ENCODE measurements around the gene MEX3D. TPM values are rescaled to one million over a fixed set of nuclear protein-coding genes. Genes with fewer than 3 reads are reported as not detected.

MEX3D gene
- total and polyA plus RNA-seq, 2 experiments from 2014 or later, result 12.4 to 94.9 TPM

DNA sequence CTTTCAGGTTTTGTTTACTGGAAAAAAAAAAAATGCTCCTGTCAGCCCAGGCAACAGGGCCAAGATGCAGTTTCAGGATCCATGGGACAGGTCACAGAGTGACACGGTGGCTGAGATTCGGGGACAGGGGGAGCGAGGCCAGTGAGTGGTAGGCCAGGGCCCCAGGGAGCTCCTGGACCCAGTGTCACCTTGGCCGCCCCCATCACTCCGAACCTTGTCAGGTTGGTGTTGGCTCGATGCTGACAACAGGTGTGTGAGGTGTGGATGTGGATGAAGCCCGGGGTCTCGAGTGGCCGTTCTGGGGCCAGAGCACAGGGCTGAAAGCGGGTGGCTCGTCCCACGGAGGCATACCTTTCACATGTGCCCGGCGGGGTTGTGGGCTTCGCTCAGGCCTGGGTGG, 43.2 kb upstream of the MEX3D start:
- peaks cover 26% of the 10 kb centered on the region for H3K27me3 Mint-ChIP-seq (ENCODE audit: insufficient read depth, low read depth, poor library complexity)
- no peak for DNase-seq (ENCODE audit: low spot score)
- no peak overlapping the region for H3K27ac Mint-ChIP-seq
- Histone ChIP-seq H3K4me3 (no peak overlapping the region), H4K20me1 (replicated peaks; ENCODE audit: insufficient read depth) (peaks cover 5% of the 10 kb centered on the region; the same call in 1 of the 2 replicates), H3K79me2 (replicated peaks; ENCODE audit: insufficient read depth) (no peaks in the 10 kb centered on the region; the same call in 1 of the 2 replicates), H2AFZ (no peak overlapping the region), H3K36me3 (ENCODE audit: insufficient read depth) (peaks cover 16% of the 10 kb centered on the region), H3K27me3 (ENCODE audit: insufficient read depth) (no peaks in the 10 kb centered on the region), H3K27ac (ENCODE audit: low read depth) (no peak overlapping the region), H3K4me2 (no peak overlapping the region), H3F3A (replicated peaks; ENCODE audit: low read depth) (peaks cover 25% of the 10 kb centered on the region), H3K9me2 (ENCODE audit: insufficient read depth) (no peaks in the 10 kb centered on the region), H3K4me1 (ENCODE audit: insufficient read depth) (peaks cover 5% of the 10 kb centered on the region)
- H3K9me3 Mint-ChIP-seq, result no peaks in the 10 kb centered on the region
- no peak for ATAC-seq
- 0 out of 3 replicates have a peak, but pooled peaks cover 6% of the 10 kb centered on the region for H3K4me1 Mint-ChIP-seq
- H3K36me3 Mint-ChIP-seq (ENCODE audit: low read depth), result peaks cover 66% of the 10 kb centered on the region
- TF ChIP-seq POLR2AphosphoS5 (IDR thresholded peaks at IDR 0.05; ENCODE audit: low read depth), result no peak
- no peak for TF ChIP-seq EZH2phosphoT487 (IDR thresholded peaks at IDR 0.05; ENCODE audit: unreplicated experiment)
- TF ChIP-seq, protein P1, sequence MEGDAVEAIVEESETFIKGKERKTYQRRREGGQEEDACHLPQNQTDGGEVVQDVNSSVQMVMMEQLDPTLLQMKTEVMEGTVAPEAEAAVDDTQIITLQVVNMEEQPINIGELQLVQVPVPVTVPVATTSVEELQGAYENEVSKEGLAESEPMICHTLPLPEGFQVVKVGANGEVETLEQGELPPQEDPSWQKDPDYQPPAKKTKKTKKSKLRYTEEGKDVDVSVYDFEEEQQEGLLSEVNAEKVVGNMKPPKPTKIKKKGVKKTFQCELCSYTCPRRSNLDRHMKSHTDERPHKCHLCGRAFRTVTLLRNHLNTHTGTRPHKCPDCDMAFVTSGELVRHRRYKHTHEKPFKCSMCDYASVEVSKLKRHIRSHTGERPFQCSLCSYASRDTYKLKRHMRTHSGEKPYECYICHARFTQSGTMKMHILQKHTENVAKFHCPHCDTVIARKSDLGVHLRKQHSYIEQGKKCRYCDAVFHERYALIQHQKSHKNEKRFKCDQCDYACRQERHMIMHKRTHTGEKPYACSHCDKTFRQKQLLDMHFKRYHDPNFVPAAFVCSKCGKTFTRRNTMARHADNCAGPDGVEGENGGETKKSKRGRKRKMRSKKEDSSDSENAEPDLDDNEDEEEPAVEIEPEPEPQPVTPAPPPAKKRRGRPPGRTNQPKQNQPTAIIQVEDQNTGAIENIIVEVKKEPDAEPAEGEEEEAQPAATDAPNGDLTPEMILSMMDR (conservative IDR thresholded peaks at IDR 0.05; ENCODE audit: low read depth in 2 of 2), result no peak
- TF ChIP-seq, protein P2, sequence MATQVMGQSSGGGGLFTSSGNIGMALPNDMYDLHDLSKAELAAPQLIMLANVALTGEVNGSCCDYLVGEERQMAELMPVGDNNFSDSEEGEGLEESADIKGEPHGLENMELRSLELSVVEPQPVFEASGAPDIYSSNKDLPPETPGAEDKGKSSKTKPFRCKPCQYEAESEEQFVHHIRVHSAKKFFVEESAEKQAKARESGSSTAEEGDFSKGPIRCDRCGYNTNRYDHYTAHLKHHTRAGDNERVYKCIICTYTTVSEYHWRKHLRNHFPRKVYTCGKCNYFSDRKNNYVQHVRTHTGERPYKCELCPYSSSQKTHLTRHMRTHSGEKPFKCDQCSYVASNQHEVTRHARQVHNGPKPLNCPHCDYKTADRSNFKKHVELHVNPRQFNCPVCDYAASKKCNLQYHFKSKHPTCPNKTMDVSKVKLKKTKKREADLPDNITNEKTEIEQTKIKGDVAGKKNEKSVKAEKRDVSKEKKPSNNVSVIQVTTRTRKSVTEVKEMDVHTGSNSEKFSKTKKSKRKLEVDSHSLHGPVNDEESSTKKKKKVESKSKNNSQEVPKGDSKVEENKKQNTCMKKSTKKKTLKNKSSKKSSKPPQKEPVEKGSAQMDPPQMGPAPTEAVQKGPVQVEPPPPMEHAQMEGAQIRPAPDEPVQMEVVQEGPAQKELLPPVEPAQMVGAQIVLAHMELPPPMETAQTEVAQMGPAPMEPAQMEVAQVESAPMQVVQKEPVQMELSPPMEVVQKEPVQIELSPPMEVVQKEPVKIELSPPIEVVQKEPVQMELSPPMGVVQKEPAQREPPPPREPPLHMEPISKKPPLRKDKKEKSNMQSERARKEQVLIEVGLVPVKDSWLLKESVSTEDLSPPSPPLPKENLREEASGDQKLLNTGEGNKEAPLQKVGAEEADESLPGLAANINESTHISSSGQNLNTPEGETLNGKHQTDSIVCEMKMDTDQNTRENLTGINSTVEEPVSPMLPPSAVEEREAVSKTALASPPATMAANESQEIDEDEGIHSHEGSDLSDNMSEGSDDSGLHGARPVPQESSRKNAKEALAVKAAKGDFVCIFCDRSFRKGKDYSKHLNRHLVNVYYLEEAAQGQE (IDR thresholded peaks at IDR 0.05; ENCODE audit: unreplicated experiment), result no peak
- TF ChIP-seq, protein P3, sequence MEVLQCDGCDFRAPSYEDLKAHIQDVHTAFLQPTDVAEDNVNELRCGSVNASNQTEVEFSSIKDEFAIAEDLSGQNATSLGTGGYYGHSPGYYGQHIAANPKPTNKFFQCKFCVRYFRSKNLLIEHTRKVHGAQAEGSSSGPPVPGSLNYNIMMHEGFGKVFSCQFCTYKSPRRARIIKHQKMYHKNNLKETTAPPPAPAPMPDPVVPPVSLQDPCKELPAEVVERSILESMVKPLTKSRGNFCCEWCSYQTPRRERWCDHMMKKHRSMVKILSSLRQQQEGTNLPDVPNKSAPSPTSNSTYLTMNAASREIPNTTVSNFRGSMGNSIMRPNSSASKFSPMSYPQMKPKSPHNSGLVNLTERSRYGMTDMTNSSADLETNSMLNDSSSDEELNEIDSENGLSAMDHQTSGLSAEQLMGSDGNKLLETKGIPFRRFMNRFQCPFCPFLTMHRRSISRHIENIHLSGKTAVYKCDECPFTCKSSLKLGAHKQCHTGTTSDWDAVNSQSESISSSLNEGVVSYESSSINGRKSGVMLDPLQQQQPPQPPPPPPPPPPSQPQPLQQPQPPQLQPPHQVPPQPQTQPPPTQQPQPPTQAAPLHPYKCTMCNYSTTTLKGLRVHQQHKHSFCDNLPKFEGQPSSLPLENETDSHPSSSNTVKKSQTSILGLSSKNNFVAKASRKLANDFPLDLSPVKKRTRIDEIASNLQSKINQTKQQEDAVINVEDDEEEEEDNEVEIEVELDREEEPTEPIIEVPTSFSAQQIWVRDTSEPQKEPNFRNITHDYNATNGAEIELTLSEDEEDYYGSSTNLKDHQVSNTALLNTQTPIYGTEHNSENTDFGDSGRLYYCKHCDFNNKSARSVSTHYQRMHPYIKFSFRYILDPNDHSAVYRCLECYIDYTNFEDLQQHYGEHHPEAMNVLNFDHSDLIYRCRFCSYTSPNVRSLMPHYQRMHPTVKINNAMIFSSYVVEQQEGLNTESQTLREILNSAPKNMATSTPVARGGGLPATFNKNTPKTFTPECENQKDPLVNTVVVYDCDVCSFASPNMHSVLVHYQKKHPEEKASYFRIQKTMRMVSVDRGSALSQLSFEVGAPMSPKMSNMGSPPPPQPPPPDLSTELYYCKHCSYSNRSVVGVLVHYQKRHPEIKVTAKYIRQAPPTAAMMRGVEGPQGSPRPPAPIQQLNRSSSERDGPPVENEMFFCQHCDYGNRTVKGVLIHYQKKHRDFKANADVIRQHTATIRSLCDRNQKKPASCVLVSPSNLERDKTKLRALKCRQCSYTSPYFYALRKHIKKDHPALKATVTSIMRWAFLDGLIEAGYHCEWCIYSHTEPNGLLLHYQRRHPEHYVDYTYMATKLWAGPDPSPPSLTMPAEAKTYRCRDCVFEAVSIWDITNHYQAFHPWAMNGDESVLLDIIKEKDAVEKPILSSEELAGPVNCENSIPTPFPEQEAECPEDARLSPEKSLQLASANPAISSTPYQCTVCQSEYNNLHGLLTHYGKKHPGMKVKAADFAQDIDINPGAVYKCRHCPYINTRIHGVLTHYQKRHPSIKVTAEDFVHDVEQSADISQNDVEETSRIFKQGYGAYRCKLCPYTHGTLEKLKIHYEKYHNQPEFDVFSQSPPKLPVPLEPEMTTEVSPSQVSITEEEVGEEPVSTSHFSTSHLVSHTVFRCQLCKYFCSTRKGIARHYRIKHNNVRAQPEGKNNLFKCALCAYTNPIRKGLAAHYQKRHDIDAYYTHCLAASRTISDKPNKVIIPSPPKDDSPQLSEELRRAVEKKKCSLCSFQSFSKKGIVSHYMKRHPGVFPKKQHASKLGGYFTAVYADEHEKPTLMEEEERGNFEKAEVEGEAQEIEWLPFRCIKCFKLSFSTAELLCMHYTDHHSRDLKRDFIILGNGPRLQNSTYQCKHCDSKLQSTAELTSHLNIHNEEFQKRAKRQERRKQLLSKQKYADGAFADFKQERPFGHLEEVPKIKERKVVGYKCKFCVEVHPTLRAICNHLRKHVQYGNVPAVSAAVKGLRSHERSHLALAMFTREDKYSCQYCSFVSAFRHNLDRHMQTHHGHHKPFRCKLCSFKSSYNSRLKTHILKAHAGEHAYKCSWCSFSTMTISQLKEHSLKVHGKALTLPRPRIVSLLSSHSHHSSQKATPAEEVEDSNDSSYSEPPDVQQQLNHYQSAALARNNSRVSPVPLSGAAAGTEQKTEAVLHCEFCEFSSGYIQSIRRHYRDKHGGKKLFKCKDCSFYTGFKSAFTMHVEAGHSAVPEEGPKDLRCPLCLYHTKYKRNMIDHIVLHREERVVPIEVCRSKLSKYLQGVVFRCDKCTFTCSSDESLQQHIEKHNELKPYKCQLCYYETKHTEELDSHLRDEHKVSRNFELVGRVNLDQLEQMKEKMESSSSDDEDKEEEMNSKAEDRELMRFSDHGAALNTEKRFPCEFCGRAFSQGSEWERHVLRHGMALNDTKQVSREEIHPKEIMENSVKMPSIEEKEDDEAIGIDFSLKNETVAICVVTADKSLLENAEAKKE (CRISPR knock-in tag; IDR thresholded peaks at IDR 0.05), result no peak
- no peak for TF ChIP-seq NANOG (IDR thresholded peaks at IDR 0.05; ENCODE audit: borderline replicate concordance)
- no peak for TF ChIP-seq ZNF114 (CRISPR knock-in tag; IDR thresholded peaks at IDR 0.05)
- TF ChIP-seq CREB1 (CRISPR knock-in tag; IDR thresholded peaks at IDR 0.05; ENCODE audit: low read depth), result no peak
- TF ChIP-seq EZH2 (IDR thresholded peaks at IDR 0.05; ENCODE audit: low read depth, unreplicated experiment), result no peak
- TF ChIP-seq JUNB (IDR thresholded peaks at IDR 0.05; ENCODE audit: unreplicated experiment), result no peak
- TF ChIP-seq, protein P4, sequence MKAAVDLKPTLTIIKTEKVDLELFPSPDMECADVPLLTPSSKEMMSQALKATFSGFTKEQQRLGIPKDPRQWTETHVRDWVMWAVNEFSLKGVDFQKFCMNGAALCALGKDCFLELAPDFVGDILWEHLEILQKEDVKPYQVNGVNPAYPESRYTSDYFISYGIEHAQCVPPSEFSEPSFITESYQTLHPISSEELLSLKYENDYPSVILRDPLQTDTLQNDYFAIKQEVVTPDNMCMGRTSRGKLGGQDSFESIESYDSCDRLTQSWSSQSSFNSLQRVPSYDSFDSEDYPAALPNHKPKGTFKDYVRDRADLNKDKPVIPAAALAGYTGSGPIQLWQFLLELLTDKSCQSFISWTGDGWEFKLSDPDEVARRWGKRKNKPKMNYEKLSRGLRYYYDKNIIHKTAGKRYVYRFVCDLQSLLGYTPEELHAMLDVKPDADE (IDR thresholded peaks at IDR 0.05), result no peak
- TF ChIP-seq ZNF331 (CRISPR knock-in tag; IDR thresholded peaks at IDR 0.05; ENCODE audit: low read depth), result no peak
- no peak for TF ChIP-seq STAT1 (IDR thresholded peaks at IDR 0.05; ENCODE audit: unreplicated experiment)
- no peak overlapping the region; the same call in 2 of the 3 replicates for H3K4me3 Mint-ChIP-seq
